SIG-M5 treated with dmso at 0.1 percent for 504 hours (cell line): ENCODE data around the gene TMEM164.

Experiments used
- DNase-seq: peaks from one replicate; lab custom pipeline; 2025; ENCODE audit not compliant: unreplicated experiment; lab: John Stamatoyannopoulos, UW

TMEM164 gene

DNA sequence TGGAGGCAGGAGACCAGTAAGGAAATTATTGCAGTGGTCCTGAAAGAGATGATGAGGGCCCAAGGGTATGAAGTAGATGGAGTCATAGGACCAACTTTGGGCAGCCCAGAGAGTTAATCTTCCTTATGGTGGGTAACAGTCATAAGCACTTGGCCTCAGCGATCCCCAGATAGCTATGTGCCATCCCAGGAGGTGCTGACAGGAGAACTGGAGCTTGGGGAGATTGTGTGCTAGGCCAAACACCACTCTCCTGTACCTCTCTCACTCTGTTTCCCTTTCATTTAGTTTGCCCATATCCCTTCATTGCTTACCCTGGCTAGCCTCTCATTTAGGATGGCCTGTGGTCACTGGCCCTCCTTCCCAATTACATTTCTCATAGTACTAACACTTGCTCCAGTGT lies 60.0 kb downstream of the TMEM164 start:
- no peak for DNase-seq

DNA sequence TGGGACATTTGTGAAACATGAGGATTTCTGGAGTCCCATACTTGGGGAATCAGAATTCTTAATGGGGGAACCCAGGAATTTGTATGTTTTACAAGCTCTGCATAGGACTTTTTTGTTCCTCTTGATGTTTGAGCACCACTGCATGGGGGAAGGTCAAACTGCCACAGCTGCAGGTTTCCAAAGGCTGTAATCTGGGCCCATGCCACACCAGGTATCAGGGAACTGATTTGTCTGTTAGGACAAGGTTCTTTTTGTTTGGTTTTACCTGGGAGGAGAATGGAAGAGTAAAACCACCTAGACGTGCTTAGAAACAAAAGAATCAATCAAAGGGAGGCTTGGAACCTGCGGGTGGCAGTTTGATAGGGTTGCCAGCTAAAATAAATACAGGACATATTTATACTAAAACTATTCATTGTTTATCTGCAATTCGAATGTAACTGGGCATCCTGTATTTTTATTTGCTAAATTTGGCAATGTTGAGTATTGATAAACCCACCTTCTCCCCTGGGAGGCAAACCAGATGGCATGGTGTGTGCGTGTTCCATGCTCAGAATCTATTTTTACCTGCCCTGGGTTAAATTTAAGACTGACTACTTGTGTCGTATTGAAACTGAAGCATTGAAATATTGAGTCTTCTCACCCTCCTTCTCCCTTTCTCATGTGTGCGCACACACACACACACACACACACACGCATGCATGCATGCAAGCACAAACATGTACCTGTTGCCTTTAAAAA lies 63.7 kb downstream of the TMEM164 start:
- no peak for DNase-seq

DNA sequence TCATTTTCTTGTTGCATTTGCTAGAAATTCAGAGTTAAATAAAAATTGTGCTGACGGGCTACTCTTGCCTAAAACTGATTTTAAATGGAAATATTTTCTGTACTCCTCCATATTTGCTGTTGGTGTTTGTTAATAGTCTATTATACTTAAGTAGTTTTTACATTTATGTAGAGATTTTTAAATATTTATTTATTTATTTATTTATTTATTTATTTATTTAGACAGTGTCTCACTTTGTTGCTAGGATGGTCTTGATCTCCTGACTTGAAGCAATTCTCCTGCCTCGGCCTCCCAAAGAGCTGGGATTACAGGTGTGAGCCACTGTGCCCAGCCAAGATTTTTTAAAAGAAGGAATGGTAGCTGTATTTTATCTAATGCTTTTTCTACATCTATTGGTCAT lies 68.1 kb downstream of the TMEM164 start:
- no peak for DNase-seq

DNA sequence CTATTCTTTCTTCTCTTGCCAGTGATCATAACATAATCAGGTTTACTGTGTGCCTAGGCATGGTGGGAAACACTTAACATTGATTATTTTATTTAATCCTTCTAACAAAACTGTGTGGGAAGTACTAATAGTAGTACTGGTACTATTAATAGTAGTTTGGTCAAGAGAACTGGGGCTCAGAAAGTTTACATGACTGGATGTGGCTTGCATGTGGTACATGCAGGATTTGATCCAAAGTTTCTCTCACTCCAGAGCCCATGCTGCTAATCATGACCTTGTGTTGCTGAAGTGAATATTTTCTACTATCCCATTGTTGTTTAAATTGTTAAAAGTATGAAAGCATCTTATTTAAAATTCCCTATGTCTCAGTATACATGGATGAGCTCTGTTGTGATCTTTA lies 78.4 kb downstream of the TMEM164 start:
- no peak for DNase-seq

DNA sequence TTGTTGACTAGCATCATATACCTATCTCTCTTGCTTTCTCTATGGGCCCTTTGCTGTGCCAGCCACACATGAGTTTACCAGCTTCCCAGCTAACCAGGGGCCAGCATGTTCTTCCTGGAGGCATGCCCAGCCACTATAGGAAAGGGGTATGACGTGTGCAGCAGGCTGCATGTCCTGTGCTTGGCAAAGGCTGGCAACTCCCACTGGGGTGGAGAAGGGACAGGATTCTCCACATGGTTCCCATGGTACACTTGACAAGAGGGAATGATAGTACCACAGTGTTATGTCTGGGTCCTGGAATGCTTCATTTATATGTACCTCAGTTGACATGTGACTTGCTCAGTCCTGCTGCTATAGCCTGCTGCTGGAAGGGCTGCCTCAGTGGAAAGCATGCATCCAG lies 78.8 kb downstream of the TMEM164 start:
- DNase-seq = no peak

DNA sequence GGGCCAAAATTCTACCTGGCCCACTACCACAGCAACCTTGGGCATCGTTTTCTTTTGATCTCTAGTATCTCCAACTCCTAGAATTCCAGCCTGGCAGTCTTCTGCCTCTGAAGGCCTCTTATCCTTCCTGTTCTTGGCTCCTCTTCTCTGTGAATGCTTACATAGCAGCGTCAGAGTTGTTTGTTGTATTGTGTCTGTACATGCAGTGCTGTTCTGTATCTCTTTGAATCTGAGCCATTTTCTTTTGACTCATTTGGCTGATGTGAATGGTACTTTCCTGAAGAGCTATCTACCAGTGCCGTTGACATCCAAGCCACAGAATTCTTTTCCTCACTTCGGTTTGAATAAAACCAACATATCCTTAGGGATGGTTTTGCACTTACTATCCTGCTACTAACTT lies 79.2 kb downstream of the TMEM164 start:
- DNase-seq = no peak

DNA sequence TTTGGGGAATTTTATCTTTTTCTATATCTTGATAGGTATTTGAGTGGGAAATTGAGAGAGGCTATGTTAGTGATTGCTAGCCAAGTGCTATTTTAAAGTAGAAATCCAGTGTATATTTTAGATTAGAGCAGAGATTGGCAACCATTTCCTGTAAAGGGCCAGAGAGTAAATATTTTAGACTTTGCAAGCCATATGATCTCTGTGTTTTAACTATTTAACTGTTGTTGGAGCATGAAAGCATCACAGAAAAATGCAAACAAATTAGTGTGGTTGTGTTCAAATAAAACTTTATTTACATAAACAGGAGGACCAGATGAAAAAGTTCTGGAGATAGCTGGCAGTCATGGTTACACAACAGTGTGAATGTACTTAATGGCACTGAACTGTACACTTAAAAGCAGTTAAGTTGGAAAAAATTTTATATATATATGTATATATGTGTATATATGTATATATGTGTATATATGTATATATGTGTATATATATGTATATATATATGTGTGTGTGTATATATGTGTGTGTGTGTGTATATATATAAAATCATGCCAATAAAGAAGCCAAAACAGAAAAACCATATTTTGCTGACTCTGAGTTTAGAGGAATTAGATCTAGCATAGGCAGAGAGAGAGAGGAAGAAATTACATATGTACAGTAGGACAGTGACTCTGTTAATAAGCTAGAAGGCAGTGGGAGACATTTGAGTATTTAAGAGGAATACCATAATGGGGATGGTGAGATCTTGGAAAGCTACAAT lies 83.4 kb downstream of the TMEM164 start:
- DNase-seq = no peak

DNA sequence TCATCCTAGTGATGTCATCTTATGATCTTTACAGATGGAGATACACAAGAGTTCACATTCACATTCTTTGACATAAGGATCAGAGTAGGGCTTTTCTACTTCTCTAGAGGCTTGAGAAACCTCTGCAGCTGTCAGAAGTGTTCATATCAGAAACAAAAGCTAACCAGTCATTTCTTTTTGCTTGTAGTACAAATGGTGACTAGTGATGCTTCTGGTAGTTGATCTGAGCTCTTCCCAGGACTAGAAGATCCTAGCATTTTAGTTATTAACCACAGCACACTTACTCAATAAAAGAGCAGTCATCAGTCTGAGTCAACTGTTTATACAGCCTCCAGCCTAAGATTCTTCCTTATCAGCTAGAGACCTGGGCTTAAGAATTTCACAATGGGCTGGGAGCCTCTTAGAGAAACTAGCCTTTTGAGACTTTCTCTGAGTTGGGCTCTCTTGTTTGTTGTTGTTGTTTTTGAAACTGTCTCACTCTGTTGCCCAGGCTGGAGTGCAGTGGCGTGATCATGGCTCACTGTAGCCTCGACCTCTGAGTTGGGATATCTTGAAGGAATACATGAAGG lies 84.1 kb downstream of the TMEM164 start:
- peak; percentile 83 for DNase-seq

DNA sequence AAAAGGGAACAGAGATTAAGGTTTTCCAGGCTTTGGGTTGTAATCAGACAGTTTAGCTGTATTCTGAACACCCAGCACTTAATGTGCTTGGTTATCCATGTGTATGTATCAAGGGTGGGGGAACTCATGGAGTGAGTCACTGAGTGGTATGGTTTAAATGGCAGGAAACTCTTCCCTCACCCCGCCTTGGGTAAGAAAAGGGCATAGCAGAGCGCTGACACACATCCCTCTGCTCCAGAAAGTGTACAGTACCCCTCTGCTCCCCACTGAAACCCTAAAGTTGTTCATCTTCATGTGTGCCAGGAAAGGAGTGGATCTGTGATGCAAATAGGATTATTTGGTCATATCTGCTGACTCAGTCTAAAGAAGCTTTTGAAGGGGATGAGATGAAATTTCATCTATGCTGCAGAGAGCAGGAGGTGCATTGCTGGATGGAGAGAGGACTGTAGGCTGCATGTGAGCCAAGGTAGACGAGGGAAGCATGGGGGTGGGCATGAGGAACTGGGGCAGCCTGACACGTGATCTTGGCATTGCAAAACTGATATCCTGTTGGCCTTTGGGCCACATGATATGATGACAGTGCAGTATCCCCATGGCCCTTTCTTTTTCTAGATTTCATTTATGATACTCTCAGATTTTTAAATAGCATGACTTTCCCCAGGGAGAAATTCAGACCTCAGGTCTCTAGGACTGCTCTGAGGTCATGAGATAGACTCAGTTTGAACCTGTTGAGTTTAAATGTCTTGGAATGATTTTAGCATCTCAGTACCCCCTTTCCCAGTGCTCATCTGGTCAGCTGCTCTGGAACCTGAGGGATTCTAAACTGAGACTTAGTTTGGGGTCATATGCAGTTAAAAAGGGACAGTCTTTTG lies 84.8 kb downstream of the TMEM164 start:
- DNase-seq = peak; percentile 50

DNA sequence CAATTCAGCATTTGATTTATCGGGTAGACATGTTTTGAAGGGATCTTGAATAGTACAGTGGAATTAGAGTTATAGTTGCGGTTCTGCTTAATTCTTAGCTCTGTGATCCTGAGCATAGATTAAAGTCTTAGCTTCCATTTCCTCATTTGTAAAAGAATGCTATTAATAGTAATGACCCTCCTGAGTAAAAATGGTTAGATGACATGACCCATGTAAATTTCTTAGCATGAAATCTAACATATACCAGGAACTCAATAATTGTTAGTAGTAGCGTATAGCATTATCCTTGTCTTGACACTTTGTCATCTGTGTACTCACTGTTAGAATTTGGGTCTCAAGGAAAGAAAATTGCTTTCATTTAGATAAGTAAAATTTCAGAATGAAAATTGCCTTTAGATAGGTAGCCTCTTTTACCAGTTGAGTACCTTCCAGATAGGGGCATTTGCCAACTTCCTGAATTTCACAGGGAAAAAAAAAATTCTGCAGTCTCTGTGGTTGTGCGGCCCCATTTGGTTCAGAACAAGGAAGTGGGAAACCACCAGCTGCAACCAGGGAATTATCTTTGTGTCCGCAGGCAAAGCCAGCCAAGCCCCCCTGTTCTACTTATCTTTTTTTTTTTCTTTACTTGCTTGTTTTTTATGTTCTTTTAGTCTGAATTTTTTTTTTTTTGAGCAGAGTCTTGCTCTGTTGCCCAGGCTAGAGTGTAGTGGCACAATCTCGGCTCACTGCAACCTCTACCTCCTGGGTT lies 86.9 kb downstream of the TMEM164 start:
- DNase-seq = peak; percentile 62

DNA sequence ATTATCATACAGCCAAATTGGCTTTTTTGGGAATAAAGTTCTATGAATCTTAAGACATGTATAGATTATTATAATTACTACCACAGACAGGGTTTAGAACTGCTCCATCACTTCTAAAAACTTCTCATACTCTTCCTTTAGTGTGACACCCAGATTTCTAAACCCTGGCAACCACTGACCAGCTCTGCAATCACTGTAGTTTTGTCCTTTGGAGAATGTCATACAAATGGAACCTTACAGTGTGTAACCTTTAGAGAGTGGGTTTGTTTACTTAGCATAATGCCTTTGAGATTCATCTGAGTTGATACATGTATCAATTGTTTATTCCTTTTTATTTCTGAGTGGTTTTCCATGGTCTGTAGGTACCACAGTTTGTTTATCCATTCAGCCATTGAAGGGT lies 95.0 kb downstream of the TMEM164 start:
- DNase-seq = no peak

DNA sequence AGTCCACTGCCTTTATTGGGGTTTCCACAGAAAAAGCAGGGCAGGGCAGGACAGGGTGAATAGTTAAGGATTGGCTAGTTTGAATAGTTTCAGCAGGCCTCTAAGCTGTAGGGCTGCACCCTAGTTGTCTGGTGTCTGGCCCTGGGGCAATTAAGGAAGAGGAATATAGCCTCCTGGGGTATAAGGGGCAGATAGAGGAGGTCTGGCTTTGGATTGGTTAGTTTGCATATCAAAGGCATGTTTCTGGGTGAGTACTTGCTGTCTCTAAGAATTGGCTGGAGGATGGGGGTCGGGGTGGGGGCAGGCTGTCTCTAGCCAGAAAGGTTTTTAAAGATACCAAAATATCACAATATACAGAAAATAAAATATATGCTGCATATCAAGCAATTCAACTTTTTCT lies 100.4 kb downstream of the TMEM164 start:
- no peak for DNase-seq

DNA sequence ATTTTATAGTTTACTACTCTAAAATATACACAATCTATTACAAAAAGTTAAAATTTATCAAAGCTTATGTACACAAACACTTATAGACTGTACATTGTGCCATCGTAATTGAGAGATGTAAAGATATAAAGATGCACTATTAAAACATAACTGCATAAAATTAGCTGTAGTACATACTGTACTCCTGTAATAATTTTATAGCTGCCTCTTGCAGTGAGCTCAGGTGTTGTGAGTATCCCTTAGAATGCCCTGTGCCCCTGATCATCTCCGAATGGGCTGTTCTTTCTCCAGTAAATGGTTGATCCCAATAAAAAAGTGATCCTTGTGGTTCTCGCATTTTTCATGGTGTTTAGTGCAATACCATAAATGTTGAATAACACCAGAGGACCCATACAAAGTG lies 101.2 kb downstream of the TMEM164 start:
- no peak for DNase-seq

DNA sequence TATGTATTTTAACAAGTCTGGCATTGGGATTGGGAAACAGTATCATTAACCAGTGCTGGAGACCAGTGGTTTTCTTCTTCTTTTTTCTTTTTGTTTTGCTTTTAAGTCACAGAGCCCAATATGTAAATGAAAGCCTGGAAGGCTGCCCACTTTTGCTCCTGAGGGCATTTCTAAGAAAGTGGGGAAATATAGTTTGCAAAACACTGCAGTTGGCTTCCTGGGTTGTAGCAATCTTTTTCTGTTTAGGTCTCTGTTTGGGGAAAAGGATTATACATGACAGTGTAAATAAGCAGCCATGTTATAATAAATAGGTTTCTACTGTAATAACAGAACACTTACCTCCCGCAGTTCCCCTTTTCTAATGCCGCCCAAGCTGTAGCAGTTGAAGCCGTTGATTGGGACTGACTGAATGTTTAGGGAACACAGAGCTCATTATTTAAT lies 105.5 kb downstream of the TMEM164 start:
- DNase-seq = peak; percentile 85

DNA sequence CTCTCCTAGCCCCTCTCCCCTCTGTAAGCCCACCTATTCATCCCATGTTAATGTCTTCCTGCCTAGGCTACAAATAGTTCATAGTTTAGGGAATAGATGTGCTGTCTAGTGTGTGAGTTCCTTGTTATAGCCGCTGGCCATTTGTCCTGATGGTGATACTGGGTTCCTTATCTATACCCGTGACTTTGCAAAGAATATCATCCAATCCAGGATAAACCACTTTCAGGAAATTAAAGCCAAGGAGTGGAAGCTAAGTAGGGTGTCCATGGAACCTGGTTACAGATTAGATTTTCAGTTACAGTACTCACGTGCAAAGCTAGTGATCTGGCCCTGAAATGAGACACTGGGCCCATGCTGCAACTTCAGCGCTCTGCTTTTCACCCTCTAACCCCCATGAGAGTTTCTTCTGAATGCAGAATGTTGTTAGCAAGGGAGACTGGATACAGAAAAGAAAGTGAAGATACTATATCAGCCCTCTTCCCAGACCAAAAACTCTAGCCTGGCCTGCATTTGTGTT lies 111.4 kb downstream of the TMEM164 start:
- no peak for DNase-seq

DNA sequence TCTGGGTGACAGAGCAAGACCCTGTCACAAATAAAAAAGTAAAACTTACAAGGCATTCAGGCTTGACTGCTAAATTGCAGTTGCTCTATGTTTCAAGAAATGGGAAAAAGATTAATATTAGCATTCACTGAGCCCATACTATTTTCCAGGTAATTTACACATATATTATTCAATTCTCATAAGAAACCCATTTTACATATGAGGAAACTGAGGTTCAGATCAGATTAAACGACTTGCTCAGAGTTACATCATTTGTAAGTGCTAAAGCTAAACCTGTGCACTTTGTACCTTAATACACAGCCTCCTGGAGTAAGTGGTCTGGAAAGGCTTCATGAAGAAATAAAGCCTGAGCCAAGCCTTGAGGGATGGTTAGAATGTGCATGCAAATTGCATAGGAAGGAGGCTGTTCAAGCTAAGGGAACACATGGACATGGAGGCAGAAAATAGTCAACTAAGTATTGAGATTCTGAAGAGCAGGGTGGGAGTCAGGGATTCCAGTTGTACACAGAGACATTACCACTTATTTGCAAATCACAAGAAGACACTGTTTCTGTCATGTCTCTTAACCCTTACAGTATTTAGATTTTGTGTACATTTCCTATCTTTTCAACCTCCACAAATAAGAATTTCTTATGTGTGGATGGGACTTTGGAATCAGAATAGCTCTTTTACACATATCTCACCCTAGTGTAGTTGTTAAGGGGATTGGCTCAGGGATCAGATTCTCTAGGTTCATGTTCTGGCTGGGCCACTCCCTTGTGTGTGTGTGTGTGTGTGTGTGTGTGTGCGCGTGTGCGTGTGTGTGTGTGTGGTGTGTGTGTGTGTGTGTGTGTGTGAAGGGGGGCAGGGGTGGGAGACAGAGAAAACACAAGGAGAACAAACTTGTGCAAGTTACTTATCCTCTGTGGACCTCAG lies 113.4 kb downstream of the TMEM164 start:
- no peak for DNase-seq

DNA sequence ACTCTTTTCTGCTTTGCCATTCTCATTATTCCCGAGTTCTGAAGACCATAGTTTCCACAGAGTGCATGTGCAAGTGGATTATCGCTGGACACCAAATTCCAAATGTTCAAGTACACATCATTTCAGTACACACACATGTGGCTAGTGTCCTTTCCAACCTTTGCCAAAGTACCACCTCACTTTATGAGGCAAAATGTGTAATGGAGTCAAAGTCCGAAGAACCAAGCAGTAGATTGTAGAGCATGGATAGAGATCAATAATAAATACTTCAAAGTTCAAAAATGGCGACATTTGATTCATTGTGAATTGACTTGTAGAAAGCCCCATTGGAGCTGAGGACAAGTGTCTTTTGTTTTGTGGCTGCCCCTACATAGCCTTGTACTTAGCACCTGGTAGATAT lies 115.6 kb downstream of the TMEM164 start:
- DNase-seq = no peak

DNA sequence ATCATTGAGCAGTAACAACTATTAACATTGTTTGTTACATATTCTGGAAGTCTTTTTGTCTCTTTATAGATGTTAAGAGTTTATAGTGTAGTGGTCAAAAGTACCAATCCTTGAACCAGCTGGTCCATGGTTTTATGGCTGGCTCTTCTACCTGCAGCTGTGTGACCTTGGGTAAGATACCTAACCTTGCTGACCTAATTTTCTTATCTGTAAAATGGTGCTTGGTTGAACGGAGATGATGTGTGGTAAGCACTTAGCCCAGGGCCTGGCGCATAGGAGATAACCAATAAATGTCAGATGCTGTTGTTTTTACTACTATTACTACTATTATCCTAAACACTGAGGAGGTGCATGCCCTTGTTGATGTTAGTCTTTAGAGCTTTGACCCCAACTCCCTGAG lies 116.6 kb downstream of the TMEM164 start:
- DNase-seq = no peak

DNA sequence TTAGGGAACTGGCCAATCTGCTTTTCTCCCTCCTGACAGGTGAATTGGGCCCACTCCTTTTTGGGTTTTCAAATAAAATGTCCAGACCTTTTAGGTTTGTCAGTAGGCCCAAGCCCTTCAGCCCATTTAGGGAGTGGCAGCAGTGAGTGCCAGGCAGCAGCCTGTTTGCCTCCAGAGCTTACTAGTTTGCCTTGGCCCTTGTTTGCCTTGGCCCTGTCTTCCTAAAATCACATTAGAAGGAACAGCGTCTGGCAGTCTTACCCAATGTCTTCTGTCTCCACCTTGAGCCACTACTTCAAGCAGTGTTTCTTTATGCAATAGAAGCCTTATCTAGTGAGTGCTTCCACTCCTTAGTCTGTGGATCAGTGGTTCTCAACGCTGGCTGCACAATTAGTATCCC lies 117.1 kb downstream of the TMEM164 start:
- DNase-seq = no peak
